Esophagus (tissue), 2 donors: ENCODE measurements around the gene HNMT. TPM values are rescaled to one million over a fixed set of nuclear protein-coding genes. Genes with fewer than 3 reads are reported as not detected.
"Not testable (repeated sequence)": the region's sequence is repeated elsewhere in the genome, so short reads cannot be mapped to it uniquely, and the experiment has no call there.

Source experiments
- H3K27ac ChIP-seq, 2 donors: one replicate each; pipeline ENCODE4 v1.5.1; 2013; ENCODE audit warnings: low read depth in 2 of 2, mild to moderate bottlenecking in 2 of 2, inconsistent platforms in 1 of 2, low read length in 1 of 2, moderate library complexity in 1 of 2
- H3K27me3 ChIP-seq, 2 donors: one replicate each; pipeline ENCODE4 v1.6.1; 2013; ENCODE audit warnings: low read length in 2 of 2, control low read depth in 1 of 2, mild to moderate bottlenecking in 1 of 2; ENCODE audit not compliant: insufficient read depth in 2 of 2, control insufficient read depth in 1 of 2
- H3K36me3 ChIP-seq, 2 donors: one replicate each; pipeline ENCODE4 v1.6.1; 2013; ENCODE audit warnings: low read length in 1 of 2; ENCODE audit not compliant: control insufficient read depth in 2 of 2, insufficient read depth in 2 of 2
- H3K4me1 ChIP-seq, 2 donors: one replicate each; pipeline ENCODE4 v1.6.1; 2013; ENCODE audit warnings: low read length in 1 of 2; ENCODE audit not compliant: control insufficient read depth in 2 of 2, insufficient read depth in 2 of 2
- H3K4me3 ChIP-seq, 2 donors: one replicate each; pipeline ENCODE4 v1.5.1; 2013; ENCODE audit warnings: low read length in 2 of 2, mild to moderate bottlenecking in 2 of 2, low read depth in 1 of 2, moderate library complexity in 1 of 2
- H3K9me3 ChIP-seq, 2 donors: one replicate each; pipeline ENCODE4 v1.6.1; 2013; ENCODE audit warnings: mild to moderate bottlenecking in 2 of 2, low read depth in 1 of 2, low read length in 1 of 2, moderate library complexity in 1 of 2; ENCODE audit not compliant: control insufficient read depth in 2 of 2, insufficient read depth in 1 of 2
- WGBS, 2 donors: extraction: QIAGEN DNeasy Blood & Tissue Kit; methylation state at CpG; one replicate each; pipeline ENCODE4 v1.1.7; 2013; 5-methylcytosine and 5-hydroxymethylcytosine counted together
- polyA plus RNA-seq, 2 donors: library from polyadenylated mRNA; stranded (reverse); fragments of 200-250 nt; gene quantifications; one replicate each; pipeline ENCODE4 v1.2.3, GENCODE V29; 2013
- donor health status: healthy with polysubstance abuse.
- donor health status: Bipolar disorder and iron deficiency.

Gene HNMT
- polyA plus RNA-seq, 2 donors = 12.3 to 16.4 TPM

GRCh38 chr2:138029276-138029675 lies 65.0 kb downstream of the HNMT start:
- Histone ChIP-seq H3K36me3 (no peaks in the 10 kb centered on the region), H3K9me3 (no peaks in the 10 kb centered on the region), H3K27me3 (no peaks in the 10 kb centered on the region), H3K27ac (no peak overlapping the region), H3K4me3 (no peak overlapping the region), H3K4me1 (no peaks in the 10 kb centered on the region)

GRCh38 chr2:138030459-138030858 lies 66.2 kb downstream of the HNMT start:
- WGBS, 2 donors = 80 to 84% methylated on average over 3 of the region's 3 CpGs

GRCh38 chr2:138032334-138032733 lies 68.1 kb downstream of the HNMT start:
- H3K9me3 ChIP-seq = no peaks in the 10 kb centered on the region
- no peak overlapping the region for H3K4me3 ChIP-seq
- WGBS, 2 donors = 63 to 78% methylated on average over 2 of the region's 2 CpGs
- no peaks in the 10 kb centered on the region for H3K36me3 ChIP-seq
- H3K27ac ChIP-seq = no peak overlapping the region
- H3K27me3 ChIP-seq = no peaks in the 10 kb centered on the region
- no peaks in the 10 kb centered on the region for H3K4me1 ChIP-seq

More at GRCh38 chr2:138030459-138030858, 66.2 kb downstream of the HNMT start:
- no peaks in the 10 kb centered on the region for H3K4me1 ChIP-seq
- H3K27me3 ChIP-seq = no peaks in the 10 kb centered on the region
- H3K4me3 ChIP-seq = no peak overlapping the region
- no peaks in the 10 kb centered on the region for H3K9me3 ChIP-seq
- H3K36me3 ChIP-seq = no peaks in the 10 kb centered on the region
- H3K27ac ChIP-seq = no peak overlapping the region

- no peaks in the 10 kb centered on the region for H3K9me3 ChIP-seq
- H3K4me3 ChIP-seq = no peak overlapping the region
- no peak overlapping the region for H3K27ac ChIP-seq
- WGBS, 2 donors = 90 to 94% methylated on average over 3 of the region's 3 CpGs
- H3K27me3 ChIP-seq = no peaks in the 10 kb centered on the region
- H3K36me3 ChIP-seq = no peaks in the 10 kb centered on the region
- no peaks in the 10 kb centered on the region for H3K4me1 ChIP-seq
These were observed 70.3 kb downstream of the HNMT start for GRCh38 chr2:138034536-138034935.

GRCh38 chr2:138035608-138036217 lies 71.4 kb downstream of the HNMT start:
- H3K9me3 ChIP-seq = no peaks in the 10 kb centered on the region
- no peak overlapping the region for H3K4me3 ChIP-seq
- no peaks in the 10 kb centered on the region for H3K27me3 ChIP-seq
- WGBS, 2 donors = 70 to 72% methylated on average over 4 of the region's 4 CpGs
- no peaks in the 10 kb centered on the region for H3K4me1 ChIP-seq
- no peak overlapping the region for H3K27ac ChIP-seq
- no peaks in the 10 kb centered on the region for H3K36me3 ChIP-seq

- Histone ChIP-seq H3K4me1 (no peaks in the 10 kb centered on the region), H3K27me3 (no peaks in the 10 kb centered on the region), H3K4me3 (no peak overlapping the region), H3K9me3 (no peaks in the 10 kb centered on the region), H3K36me3 (no peaks in the 10 kb centered on the region), H3K27ac (no peak overlapping the region)
- WGBS, 2 donors = 77 to 85% methylated on average over 5 of the region's 5 CpGs
These were observed 72.2 kb downstream of the HNMT start for GRCh38 chr2:138036522-138036921.

GRCh38 chr2:138037090-138037489 lies 72.8 kb downstream of the HNMT start:
- Histone ChIP-seq H3K9me3 (no peaks in the 10 kb centered on the region), H3K27ac (no peak overlapping the region), H3K4me3 (no peak overlapping the region), H3K4me1 (no peaks in the 10 kb centered on the region), H3K27me3 (no peaks in the 10 kb centered on the region), H3K36me3 (no peaks in the 10 kb centered on the region)
- WGBS, 2 donors = 86 to 87% methylated on average over 2 of the region's 2 CpGs

- H3K36me3 ChIP-seq = no peaks in the 10 kb centered on the region
- H3K9me3 ChIP-seq = no peaks in the 10 kb centered on the region
- no peak overlapping the region for H3K4me3 ChIP-seq
- no peaks in the 10 kb centered on the region for H3K4me1 ChIP-seq
- H3K27me3 ChIP-seq = no peaks in the 10 kb centered on the region
- no peak overlapping the region for H3K27ac ChIP-seq
- 78 to 86% methylated on average over 5 of the region's 5 CpGs for WGBS, 2 donors
These were observed 76.3 kb downstream of the HNMT start for GRCh38 chr2:138040616-138041015.

GRCh38 chr2:138042311-138042710 lies 78.0 kb downstream of the HNMT start:
- Histone ChIP-seq H3K4me3 (no peak overlapping the region), H3K9me3 (no peaks in the 10 kb centered on the region), H3K36me3 (no peaks in the 10 kb centered on the region), H3K4me1 (no peaks in the 10 kb centered on the region), H3K27ac (no peak overlapping the region), H3K27me3 (no peaks in the 10 kb centered on the region)
- WGBS, 2 donors = 92 to 94% methylated on average over 3 of the region's 3 CpGs

- not testable (repeated sequence) for H3K9me3 ChIP-seq, H3K4me1 ChIP-seq, H3K4me3 ChIP-seq, H3K27me3 ChIP-seq, H3K27ac ChIP-seq, H3K36me3 ChIP-seq
- 91 to 97% methylated on average over 6 of the region's 6 CpGs for WGBS, 2 donors
These were observed 79.3 kb downstream of the HNMT start for GRCh38 chr2:138043588-138043987.
